ENCODE measurements around the gene KLF13. TPM values are rescaled to one million over a fixed set of nuclear protein-coding genes. Genes with fewer than 3 reads are reported as not detected.

The KLF13 gene
- total RNA-seq, 1 donor from 2014 or later: 26.9 TPM

DNA sequence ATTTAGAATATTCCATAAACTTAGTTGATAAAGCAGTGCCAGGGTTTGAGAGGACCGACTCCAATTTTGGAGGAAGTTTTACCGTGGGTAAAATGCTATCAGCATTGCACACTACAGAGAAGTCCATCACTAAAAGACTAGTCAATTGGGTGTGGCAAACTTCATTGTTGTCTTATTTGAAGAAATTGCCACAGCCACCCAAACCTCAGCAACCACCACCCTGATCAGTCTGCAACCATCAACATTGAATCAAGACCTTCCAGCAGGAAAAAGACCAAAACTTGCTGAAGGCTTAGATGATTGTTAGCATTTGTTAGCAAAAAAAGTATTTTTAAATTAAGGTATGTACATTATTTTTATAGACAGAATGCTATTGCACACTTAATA is 60.5 kb downstream of the KLF13 start:
- H3K27ac Mint-ChIP-seq: no peak overlapping the region
- H3K9me3 Mint-ChIP-seq (ENCODE audit: low read depth): peaks cover 7% of the 10 kb centered on the region
- TF ChIP-seq, protein P1, sequence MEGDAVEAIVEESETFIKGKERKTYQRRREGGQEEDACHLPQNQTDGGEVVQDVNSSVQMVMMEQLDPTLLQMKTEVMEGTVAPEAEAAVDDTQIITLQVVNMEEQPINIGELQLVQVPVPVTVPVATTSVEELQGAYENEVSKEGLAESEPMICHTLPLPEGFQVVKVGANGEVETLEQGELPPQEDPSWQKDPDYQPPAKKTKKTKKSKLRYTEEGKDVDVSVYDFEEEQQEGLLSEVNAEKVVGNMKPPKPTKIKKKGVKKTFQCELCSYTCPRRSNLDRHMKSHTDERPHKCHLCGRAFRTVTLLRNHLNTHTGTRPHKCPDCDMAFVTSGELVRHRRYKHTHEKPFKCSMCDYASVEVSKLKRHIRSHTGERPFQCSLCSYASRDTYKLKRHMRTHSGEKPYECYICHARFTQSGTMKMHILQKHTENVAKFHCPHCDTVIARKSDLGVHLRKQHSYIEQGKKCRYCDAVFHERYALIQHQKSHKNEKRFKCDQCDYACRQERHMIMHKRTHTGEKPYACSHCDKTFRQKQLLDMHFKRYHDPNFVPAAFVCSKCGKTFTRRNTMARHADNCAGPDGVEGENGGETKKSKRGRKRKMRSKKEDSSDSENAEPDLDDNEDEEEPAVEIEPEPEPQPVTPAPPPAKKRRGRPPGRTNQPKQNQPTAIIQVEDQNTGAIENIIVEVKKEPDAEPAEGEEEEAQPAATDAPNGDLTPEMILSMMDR (IDR thresholded peaks at IDR 0.05; ENCODE audit: unreplicated experiment): no peak
- peaks cover 15% of the 10 kb centered on the region for H3K4me1 Mint-ChIP-seq (ENCODE audit: low read depth)
- no peak for DNase-seq (ENCODE audit: low spot score, unreplicated experiment)
- H3K36me3 Mint-ChIP-seq (ENCODE audit: insufficient read depth): peaks cover 2% of the 10 kb centered on the region
- peaks cover 13% of the 10 kb centered on the region for H3K27me3 Mint-ChIP-seq
- no peak overlapping the region for H3K4me3 Mint-ChIP-seq (ENCODE audit: low read depth)

DNA sequence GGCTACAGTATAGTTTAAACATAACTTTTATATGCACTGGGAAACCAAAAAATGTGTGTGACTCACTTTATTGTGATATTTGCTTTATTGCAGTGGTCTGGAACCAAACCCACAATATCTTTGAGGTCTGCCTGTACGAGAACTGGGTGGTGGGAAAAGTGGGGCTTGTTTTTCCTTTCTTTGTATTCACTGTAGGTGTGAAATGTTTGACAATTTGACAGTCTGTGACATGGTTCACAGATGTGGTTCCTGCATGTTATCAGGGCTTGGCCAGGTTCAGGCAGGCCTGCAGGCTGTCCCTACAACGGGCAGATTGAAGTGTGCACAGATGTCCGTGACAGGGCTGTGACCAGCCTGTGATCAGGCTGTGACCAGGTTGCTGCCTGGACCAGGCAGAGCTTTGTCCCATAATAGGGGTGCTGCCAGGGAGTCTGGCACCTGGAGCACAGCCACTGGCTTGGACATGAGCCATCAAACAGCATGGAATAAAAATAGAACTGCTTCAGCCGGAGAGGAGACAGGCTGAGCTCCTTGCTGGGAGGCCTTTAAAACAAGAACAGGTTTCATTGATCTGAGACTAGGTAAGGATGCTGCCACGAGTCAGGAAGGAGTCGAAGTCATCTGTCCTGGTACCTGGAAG is 61.0 kb downstream of the KLF13 start:
- no peak overlapping the region for H3K4me3 Mint-ChIP-seq (ENCODE audit: low read depth)
- peaks cover 2% of the 10 kb centered on the region for H3K36me3 Mint-ChIP-seq (ENCODE audit: insufficient read depth)
- no peak overlapping the region for H3K27ac Mint-ChIP-seq
- peaks cover 14% of the 10 kb centered on the region for H3K4me1 Mint-ChIP-seq (ENCODE audit: low read depth)
- TF ChIP-seq, protein P1 (IDR thresholded peaks at IDR 0.05; ENCODE audit: unreplicated experiment): no peak
- DNase-seq (ENCODE audit: low spot score, unreplicated experiment): no peak
- H3K27me3 Mint-ChIP-seq: peaks cover 15% of the 10 kb centered on the region
- H3K9me3 Mint-ChIP-seq (ENCODE audit: low read depth): peaks cover 7% of the 10 kb centered on the region

DNA sequence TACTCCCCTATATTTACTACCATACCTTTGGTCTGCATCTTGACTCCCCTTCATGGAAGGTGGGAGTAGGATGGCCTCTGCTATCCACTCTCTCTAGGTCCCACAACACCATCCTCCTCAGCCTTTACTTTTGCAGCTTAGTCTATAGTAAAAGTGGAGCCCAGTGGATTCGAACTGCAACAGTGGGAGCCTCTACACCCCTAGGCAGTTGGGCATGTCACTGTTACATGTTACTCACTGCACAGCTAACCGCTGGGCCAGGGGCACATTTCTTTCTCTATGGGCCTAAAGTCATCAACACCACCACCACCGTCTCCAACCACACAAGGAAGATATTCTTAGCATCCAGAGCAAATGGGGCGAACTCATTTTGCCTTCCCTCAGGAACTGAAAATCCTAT is 62.9 kb downstream of the KLF13 start:
- TF ChIP-seq, protein P1 (IDR thresholded peaks at IDR 0.05; ENCODE audit: unreplicated experiment): no peak
- Mint-ChIP-seq H3K36me3 (ENCODE audit: insufficient read depth) (peaks cover 2% of the 10 kb centered on the region), H3K4me3 (ENCODE audit: low read depth) (no peak overlapping the region), H3K9me3 (ENCODE audit: low read depth) (peaks cover 7% of the 10 kb centered on the region), H3K4me1 (ENCODE audit: low read depth) (peaks cover 10% of the 10 kb centered on the region), H3K27me3 (peaks cover 34% of the 10 kb centered on the region), H3K27ac (no peak overlapping the region)
- no peak for DNase-seq (ENCODE audit: low spot score, unreplicated experiment)

DNA sequence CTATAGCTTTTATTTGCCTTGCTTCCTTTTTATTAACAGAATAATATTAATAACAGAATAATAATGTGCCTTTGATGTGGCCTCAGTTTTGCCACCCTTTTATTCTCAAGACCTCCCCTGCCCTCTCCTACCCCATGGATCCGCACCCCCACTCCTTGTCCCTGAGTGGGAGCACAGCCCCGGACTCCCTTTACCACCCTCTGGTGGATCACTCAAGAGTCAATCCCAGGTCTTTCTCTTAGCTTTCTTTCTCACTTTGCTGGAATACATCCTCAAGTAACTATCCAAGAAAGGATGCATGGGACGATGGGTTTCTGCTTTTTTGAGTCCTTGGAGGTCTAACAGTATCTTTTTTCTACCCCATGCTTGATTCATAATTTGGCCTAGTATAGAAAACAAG is 63.4 kb downstream of the KLF13 start:
- Mint-ChIP-seq H3K27ac (no peak overlapping the region), H3K4me1 (ENCODE audit: low read depth) (peaks cover 10% of the 10 kb centered on the region), H3K36me3 (ENCODE audit: insufficient read depth) (peaks cover 2% of the 10 kb centered on the region), H3K27me3 (peaks cover 39% of the 10 kb centered on the region), H3K4me3 (ENCODE audit: low read depth) (no peak overlapping the region), H3K9me3 (ENCODE audit: low read depth) (peaks cover 7% of the 10 kb centered on the region)
- DNase-seq (ENCODE audit: low spot score, unreplicated experiment): no peak
- TF ChIP-seq, protein P1 (IDR thresholded peaks at IDR 0.05; ENCODE audit: unreplicated experiment): no peak

DNA sequence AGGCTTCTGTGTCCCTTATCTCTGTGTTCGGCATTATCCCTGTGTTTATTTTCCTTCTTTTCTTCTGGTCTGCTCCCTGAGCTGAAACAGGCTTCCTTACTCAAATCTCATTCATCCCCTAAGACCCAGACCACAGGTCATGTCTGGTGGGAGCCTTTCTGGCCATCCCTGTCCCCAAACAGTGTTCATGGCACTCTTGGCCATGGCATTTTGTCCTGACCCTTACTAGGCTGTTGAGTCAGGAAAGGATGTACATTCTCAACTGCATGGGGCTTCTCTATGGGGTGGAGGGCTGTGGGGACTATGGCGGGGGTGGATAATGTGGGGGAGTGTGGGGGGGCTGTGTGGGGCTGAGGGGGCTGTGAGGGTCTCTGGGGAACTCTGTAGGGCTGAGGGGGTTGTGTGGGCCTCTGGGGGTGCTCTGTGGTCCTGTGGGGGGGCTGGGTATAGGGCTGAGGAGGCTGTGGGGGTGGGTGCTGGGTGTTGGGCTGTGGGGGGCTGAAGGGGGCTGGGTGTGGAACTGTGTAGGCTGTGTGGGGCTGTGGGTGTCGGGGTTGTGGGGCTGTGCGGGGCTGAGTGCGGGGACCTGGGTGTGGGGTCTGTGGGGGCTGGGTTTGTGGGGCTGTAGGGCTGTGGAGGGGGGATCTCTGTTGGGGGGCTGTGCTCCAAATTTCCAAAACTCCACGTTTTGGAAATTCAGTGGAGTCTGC is 64.3 kb downstream of the KLF13 start:
- Mint-ChIP-seq H3K9me3 (ENCODE audit: low read depth) (peaks cover 7% of the 10 kb centered on the region), H3K27me3 (peaks cover 44% of the 10 kb centered on the region), H3K4me3 (ENCODE audit: low read depth) (peak overlapping the region; percentile 1), H3K27ac (peak overlapping the region; percentile 8), H3K36me3 (ENCODE audit: insufficient read depth) (peaks cover 2% of the 10 kb centered on the region), H3K4me1 (ENCODE audit: low read depth) (peaks cover 10% of the 10 kb centered on the region)
- TF ChIP-seq, protein P1 (IDR thresholded peaks at IDR 0.05; ENCODE audit: unreplicated experiment): no peak
- DNase-seq (ENCODE audit: low spot score, unreplicated experiment): no peak

All from progenitor cell of endocrine pancreas (in vitro differentiated cells).